HEK293 (cell line): ENCODE measurements around the gene ILF3.
A peak's percentile ranks its signal among the peaks of the same experiment; 100 is the strongest.

Source experiments
- CTCF ChIA-PET: fragments of 350-600 bp; formaldehyde crosslinking; extraction: SDS; loops from one replicate; lab custom pipeline; 2021; ENCODE audit warnings: antibody characterized with exemption; lab: Yijun Ruan, JAX
- POLR2A ChIA-PET: fragments of 300-600 bp; formaldehyde crosslinking; extraction: SDS; loops from one replicate; lab custom pipeline; 2020; ENCODE audit warnings: antibody characterized with exemption, inconsistent platforms; lab: Yijun Ruan, JAX
- H3K27ac ChIP-seq: fragments of 200-500 bp; sonication (Bioruptor generic); 2 replicates; pipeline ENCODE4 v1.5.1; 2014; ENCODE audit warnings: low read depth, low read length, control low read depth, inconsistent platforms; ENCODE audit errors: extremely low read depth
- H3K36me3 ChIP-seq, 2 experiments: fragments of 200-500 bp in 1 of 2; sonication (Bioruptor generic) in 1 of 2; 1 replicate in 1 of 2; 2 replicates in 1 of 2; pipeline ENCODE4 v1.5.1; 2014 to 2017; ENCODE audit warnings: inconsistent platforms in 2 of 2, low read length in 2 of 2; ENCODE audit not compliant: control insufficient read depth in 2 of 2, insufficient read depth in 1 of 2
- H3K4me1 ChIP-seq: fragments of 200-500 bp; sonication (Bioruptor generic); 2 replicates; pipeline ENCODE4 v1.5.1; 2014; ENCODE audit warnings: mild to moderate bottlenecking, low read length, inconsistent platforms; ENCODE audit not compliant: control insufficient read depth, insufficient read depth
- H3K4me3 ChIP-seq: 2 replicates; pipeline ENCODE4 v1.5.1; 2011; ENCODE audit warnings: low read depth, mild to moderate bottlenecking, control low read depth, low read length, moderate library complexity
- H3K9me3 ChIP-seq: fragments of 200-500 bp; sonication (Bioruptor generic); 2 replicates; pipeline ENCODE4 v1.5.1; 2014; ENCODE audit warnings: low read depth, low read length, inconsistent platforms; ENCODE audit not compliant: control insufficient read depth, insufficient read depth
- KLF9 ChIP-seq: fragments of 450-650 bp; formaldehyde crosslinking; IDR thresholded peaks from 2 replicates; pipeline ENCODE4 v1.5.1; 2016; ENCODE audit warnings: missing biosample characterization, missing genetic modification characterization, low read depth
- PRDM6 ChIP-seq: fragments of 450-650 bp; formaldehyde crosslinking; IDR thresholded peaks from 2 replicates; pipeline ENCODE4 v1.5.1; 2017; ENCODE audit warnings: missing biosample characterization, missing genetic modification characterization
- REST ChIP-seq: fragments of 450-650 bp; formaldehyde crosslinking; IDR thresholded peaks from 2 replicates; pipeline ENCODE4 v1.5.1; 2016; ENCODE audit warnings: missing biosample characterization, missing genetic modification characterization
- ZBTB1 ChIP-seq: fragments of 450-650 bp; formaldehyde crosslinking; IDR thresholded peaks from 2 replicates; pipeline ENCODE4 v1.5.1; 2016; ENCODE audit warnings: missing biosample characterization, missing genetic modification characterization
- ZBTB49 ChIP-seq: fragments of 450-650 bp; formaldehyde crosslinking; IDR thresholded peaks from 2 replicates; pipeline ENCODE4 v1.5.1; 2016; ENCODE audit warnings: missing biosample characterization, missing genetic modification characterization, low read depth
- ZFP69B ChIP-seq: fragments of 450-650 bp; formaldehyde crosslinking; IDR thresholded peaks from 2 replicates; pipeline ENCODE4 v1.5.1; 2016; ENCODE audit warnings: missing biosample characterization, missing genetic modification characterization
- ZNF10 ChIP-seq: fragments of 450-650 bp; formaldehyde crosslinking; IDR thresholded peaks from 2 replicates; pipeline ENCODE4 v1.5.1; 2017; ENCODE audit warnings: missing biosample characterization, missing genetic modification characterization
- ZNF18 ChIP-seq: fragments of 450-650 bp; formaldehyde crosslinking; IDR thresholded peaks from 2 replicates; pipeline ENCODE4 v1.5.1; 2016; ENCODE audit warnings: missing biosample characterization, missing genetic modification characterization
- ZNF2 ChIP-seq: fragments of 450-650 bp; formaldehyde crosslinking; IDR thresholded peaks from 2 replicates; pipeline ENCODE4 v1.5.1; 2016; ENCODE audit warnings: missing biosample characterization, missing genetic modification characterization
- ZNF223 ChIP-seq: fragments of 450-650 bp; formaldehyde crosslinking; IDR thresholded peaks from 2 replicates; pipeline ENCODE4 v1.5.1; 2016; ENCODE audit warnings: missing biosample characterization, missing genetic modification characterization
- ZNF248 ChIP-seq: fragments of 450-650 bp; formaldehyde crosslinking; IDR thresholded peaks from 2 replicates; pipeline ENCODE4 v1.5.1; 2017; ENCODE audit warnings: missing biosample characterization, missing genetic modification characterization
- ZNF266 ChIP-seq: fragments of 450-650 bp; formaldehyde crosslinking; IDR thresholded peaks from 2 replicates; pipeline ENCODE4 v1.5.1; 2016; ENCODE audit warnings: missing biosample characterization, missing genetic modification characterization, low read depth
- ZNF274 ChIP-seq, 2 experiments: fragments of 200-500 bp in 1 of 2; fragments of 450-650 bp in 1 of 2; sonication (Bioruptor generic) in 1 of 2; formaldehyde crosslinking in 1 of 2; IDR thresholded peaks; 2 replicates each; pipeline versions ENCODE4 v1.5.1 to v1.6.1; 2014 to 2016; ENCODE audit warnings: borderline replicate concordance in 1 of 2, inconsistent platforms in 1 of 2, low read length in 1 of 2, missing biosample characterization in 1 of 2, missing genetic modification characterization in 1 of 2
- ZNF335 ChIP-seq: fragments of 450-650 bp; formaldehyde crosslinking; conservative IDR thresholded peaks from 2 replicates; pipeline ENCODE4 v1.5.1; 2016; ENCODE audit warnings: missing biosample characterization, missing genetic modification characterization
- ZNF362 ChIP-seq: fragments of 450-650 bp; formaldehyde crosslinking; IDR thresholded peaks from 2 replicates; pipeline ENCODE4 v1.5.1; 2016; ENCODE audit warnings: missing biosample characterization, missing genetic modification characterization
- ZNF776 ChIP-seq: fragments of 450-650 bp; formaldehyde crosslinking; IDR thresholded peaks from 2 replicates; pipeline ENCODE4 v1.5.0; 2017; ENCODE audit warnings: missing biosample characterization, missing genetic modification characterization, borderline replicate concordance
- ZNF792 ChIP-seq: fragments of 450-650 bp; formaldehyde crosslinking; IDR thresholded peaks from 2 replicates; pipeline ENCODE4 v1.5.1; 2016; ENCODE audit warnings: missing biosample characterization, missing genetic modification characterization
- ZNF837 ChIP-seq: fragments of 450-650 bp; formaldehyde crosslinking; IDR thresholded peaks from 2 replicates; pipeline ENCODE4 v1.5.1; 2016; ENCODE audit warnings: missing biosample characterization, missing genetic modification characterization
- ZSCAN30 ChIP-seq: fragments of 450-650 bp; IDR thresholded peaks from 2 replicates; pipeline ENCODE4 v1.5.1; 2018; ENCODE audit warnings: missing biosample characterization, mild to moderate bottlenecking, missing genetic modification characterization, moderate library complexity
- ZXDB ChIP-seq: fragments of 450-650 bp; formaldehyde crosslinking; IDR thresholded peaks from 2 replicates; pipeline ENCODE4 v1.5.1; 2016; ENCODE audit warnings: missing biosample characterization, missing genetic modification characterization

ILF3 gene

GRCh38 chr19:10736189-10736588 lies 82.0 kb downstream of the ILF3 start:
- TF ChIP-seq ZNF776 (tag by site-specific recombination) (no peak), PRDM6 (tag by site-specific recombination) (no peak), ZNF837 (tag by site-specific recombination) (no peak), KLF9 (peak; percentile 59; the same call in 1 of the 2 replicates), ZNF274 (IDR thresholded peaks at IDR 0.05; ENCODE audit: low read length) (no peak), ZNF274 (tag by site-specific recombination; IDR thresholded peaks at IDR 0.05; ENCODE audit: borderline replicate concordance) (peak; percentile 53; the same call in 1 of the 2 replicates), ZNF266 (tag by site-specific recombination) (no peak), ZXDB (tag by site-specific recombination) (no peak)
- ChIA-PET POLR2A (no interaction called here), CTCF (interaction anchor here (0.6 to 1.1 kb wide), 4 partner anchors 19 to 253 kb away, joined by 3 to 5 read pairs (median 3); partner anchors contain the start of gene DNM2)
- no peaks in the 10 kb centered on the region; a peak in 1 of 3 replicates for H3K36me3 ChIP-seq
- no peak overlapping the region for H3K27ac ChIP-seq
- no peak overlapping the region for H3K4me3 ChIP-seq
- H3K9me3 ChIP-seq: no peaks in the 10 kb centered on the region
- no peaks in the 10 kb centered on the region for H3K4me1 ChIP-seq

- ChIA-PET CTCF (interaction anchor here (0.6 to 1.1 kb wide), 2 partner anchors 20 to 56 kb away, joined by 3 read pairs; partner anchors contain the start of gene DNM2), POLR2A (interaction anchor here (0.6 kb wide), 1 partner anchor 48 kb away, joined by 5 read pairs; no protein-coding TSS in a partner anchor)
- Histone ChIP-seq H3K9me3 (no peaks in the 10 kb centered on the region), H3K27ac (no peak overlapping the region), H3K36me3 (no peaks in the 10 kb centered on the region; a peak in 1 of 3 replicates)
- TF ChIP-seq ZNF10 (tag by site-specific recombination) (peak; percentile 73), ZNF335 (no peak)
- TF ChIP-seq, all 188 proteins: peak for 1
- Histone ChIP-seq H3K4me3 (no peak overlapping the region), H3K4me1 (no peaks in the 10 kb centered on the region)
These were observed 82.9 kb downstream of the ILF3 start for GRCh38 chr19:10736916-10737551.

GRCh38 chr19:10737722-10738121 lies 83.6 kb downstream of the ILF3 start:
- Histone ChIP-seq H3K36me3 (no peaks in the 10 kb centered on the region; a peak in 1 of 3 replicates), H3K4me1 (no peaks in the 10 kb centered on the region), H3K9me3 (no peaks in the 10 kb centered on the region), H3K4me3 (no peak overlapping the region), H3K27ac (no peak overlapping the region)
- ChIA-PET POLR2A (interaction anchor here (0.6 kb wide), 1 partner anchor 47 kb away, joined by 5 read pairs; no protein-coding TSS in a partner anchor), CTCF (no interaction called here)
- no peak for TF ChIP-seq REST
- no peak for TF ChIP-seq ZNF18 (tag by site-specific recombination)
- no peak for TF ChIP-seq ZNF362 (tag by site-specific recombination)
- no peak for TF ChIP-seq ZNF248 (tag by site-specific recombination)
- TF ChIP-seq ZBTB1 (tag by site-specific recombination): no peak
- TF ChIP-seq ZNF2 (tag by site-specific recombination): no peak
- no peak for TF ChIP-seq ZNF792 (tag by site-specific recombination)
- TF ChIP-seq ZNF223 (tag by site-specific recombination): no peak
- no peak for TF ChIP-seq ZFP69B
- TF ChIP-seq ZSCAN30 (tag by site-specific recombination): no peak
- no peak for TF ChIP-seq ZBTB49 (tag by site-specific recombination)
